Skin of body (tissue), 2 donors: ENCODE measurements around the gene CD83. TPM values are rescaled to one million over a fixed set of nuclear protein-coding genes. Genes with fewer than 3 reads are reported as not detected.
A peak's percentile ranks its signal among the peaks of the same experiment; 100 is the strongest.

Source experiments
- DNase-seq: peaks from one replicate; lab custom pipeline; 2025; lab: John Stamatoyannopoulos, UW
- total RNA-seq: library from RNA; depleted of rRNA; stranded (reverse); fragments of >200 nt; gene quantifications from one replicate; pipeline ENCODE4 v1.2.3, GENCODE V29; 2014

CD83 gene
- total RNA-seq, 1 donor from 2014 or later: 22.1 TPM

DNA sequence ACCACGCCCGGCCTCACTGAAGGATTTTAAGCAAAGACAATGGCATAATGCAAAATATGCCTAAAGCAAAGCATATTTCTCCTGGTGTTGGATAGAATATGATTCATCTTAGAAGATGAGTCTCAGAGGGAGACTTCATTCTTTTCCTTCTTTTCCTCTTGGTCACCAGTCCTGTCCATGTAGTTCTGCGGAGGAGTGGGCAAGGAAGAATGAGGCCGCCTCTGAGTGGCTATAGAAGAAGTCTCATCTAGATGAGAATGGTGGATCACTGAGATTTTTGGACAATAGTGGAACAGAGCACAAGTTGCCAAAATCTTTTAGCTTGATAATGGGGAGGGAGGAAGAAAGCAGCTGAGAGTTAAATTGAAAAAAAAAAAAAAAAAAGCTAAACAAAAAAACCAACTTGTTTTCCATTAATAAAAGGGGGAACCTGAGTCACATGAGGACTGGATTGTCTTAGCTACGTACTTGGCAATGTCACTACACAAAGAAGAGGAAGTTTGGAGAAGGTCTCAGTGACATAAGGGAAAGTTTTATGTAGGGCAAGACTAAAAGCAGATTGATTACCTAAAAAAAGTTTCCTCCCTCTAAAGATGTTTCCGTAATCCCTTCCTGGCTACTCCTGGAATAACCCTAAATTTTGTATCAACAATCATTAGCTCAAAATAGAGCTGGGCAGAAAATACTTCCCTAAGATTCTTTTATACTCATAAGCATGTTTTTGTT is 6.0 kb downstream of the CD83 start:
- peak; percentile 44 for DNase-seq

DNA sequence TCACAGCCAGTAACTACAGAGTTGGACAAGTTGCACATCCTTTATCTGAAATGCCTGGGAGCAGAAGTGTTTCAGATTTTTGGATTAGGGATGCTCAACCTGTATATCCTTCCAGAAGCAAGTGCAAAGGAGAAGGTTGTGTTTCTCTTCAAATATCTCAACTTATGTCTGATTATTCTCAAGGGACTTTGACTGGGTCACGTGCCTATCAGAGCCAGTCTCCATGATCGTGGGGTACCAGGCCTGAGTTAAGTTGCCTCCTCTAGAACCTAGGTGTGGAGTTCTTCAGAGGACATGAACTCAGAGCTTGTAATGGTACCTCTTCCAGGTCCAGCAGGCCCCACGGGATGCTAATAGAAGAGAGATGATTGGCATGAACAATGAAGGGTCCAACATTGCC is 7.8 kb downstream of the CD83 start:
- DNase-seq: no peak

DNA sequence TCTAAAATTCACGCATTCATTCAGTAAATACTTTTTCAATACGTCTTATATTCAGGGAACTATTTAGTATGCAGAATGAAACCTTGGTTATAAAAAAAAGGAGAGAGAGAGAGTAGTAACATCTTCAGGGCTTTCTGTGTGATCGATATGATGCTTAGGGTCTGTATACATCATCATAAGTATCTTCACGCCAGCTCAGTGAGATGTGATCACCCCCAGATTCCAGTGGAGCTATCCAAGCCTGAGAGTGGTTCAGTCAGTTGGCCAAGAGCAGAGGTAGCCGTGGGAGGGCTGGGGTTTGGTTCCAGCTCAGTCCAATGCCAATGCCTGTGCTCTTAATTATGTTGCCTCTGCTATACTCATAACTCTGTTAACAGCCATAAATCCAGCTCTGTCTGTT is 8.6 kb downstream of the CD83 start:
- DNase-seq: peak; percentile 64

DNA sequence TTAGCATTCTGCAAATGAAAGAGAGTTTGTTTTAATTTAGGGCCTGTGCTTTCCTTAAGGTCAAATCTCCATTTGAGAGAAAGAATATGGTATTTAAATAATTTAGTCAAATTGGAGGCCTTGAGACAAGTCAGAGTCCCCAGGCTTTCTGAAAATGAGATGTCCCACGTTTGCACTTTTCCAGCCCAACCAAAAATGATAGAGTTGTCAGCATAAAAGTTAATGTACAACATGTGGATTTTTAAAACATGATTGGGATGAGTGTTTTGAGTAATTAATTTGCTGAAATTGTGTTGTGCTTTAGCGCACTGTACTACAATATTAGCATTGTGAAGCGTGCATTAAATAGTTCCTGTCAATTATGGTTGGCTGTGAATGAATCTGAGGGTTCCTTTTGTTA is 10.0 kb downstream of the CD83 start:
- DNase-seq: peak; percentile 35

DNA sequence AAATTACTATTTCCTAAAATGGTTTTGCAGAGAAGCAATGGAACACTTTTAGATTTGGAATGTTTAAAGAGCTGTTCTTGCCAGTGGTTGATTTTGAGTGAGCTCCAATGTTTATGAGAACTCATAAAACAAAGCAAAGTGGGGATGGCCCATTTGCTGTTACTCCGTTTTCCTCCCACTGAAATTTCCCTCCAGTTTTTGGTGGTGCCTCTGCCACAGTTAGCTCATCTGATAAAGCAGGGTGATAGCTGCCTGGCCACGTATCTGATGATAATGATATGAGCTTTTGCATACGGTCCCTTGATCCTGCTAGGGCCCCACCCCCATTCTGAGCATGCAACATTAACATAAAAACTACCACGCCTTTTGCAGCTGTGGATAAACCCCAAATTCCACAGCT is 10.4 kb downstream of the CD83 start:
- DNase-seq: no peak

DNA sequence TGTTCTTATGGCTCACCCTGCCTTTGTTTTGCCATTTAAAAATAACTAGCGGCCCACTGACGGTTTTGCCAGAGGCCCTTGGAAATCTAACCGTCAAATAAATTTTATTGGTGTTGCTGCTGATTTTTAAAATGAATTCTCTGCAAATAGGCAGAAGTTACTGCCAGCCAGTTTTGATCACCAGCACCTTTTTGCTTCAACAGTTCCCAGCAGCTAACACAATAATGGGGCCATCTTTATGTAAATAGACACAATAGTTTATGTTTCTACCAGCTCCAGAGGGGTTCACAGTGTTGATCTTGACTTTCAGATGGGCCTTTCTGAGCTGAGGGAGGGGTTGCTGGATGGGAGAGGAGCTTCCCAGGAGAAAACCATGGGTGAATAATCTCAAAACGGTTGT is 11.2 kb downstream of the CD83 start:
- no peak for DNase-seq

DNA sequence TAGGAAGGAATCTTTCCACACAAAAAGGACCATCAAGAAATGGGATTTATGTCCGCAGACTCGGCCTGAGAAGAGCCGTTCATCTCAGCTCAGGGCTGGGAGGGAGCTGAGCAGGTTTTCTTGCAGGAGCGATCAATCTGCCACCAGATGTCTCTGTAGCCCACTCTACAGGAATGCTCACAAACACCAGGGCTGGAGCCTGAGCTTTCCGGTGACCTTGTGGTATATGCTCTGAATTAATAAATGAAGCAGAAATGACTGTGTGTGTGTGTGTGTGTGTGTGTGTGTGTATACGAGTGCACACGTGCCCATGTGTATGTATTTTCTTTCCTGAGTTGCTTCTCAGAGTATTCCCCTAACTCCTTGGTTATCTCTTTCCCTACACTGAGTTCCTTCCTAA is 12.0 kb downstream of the CD83 start:
- DNase-seq: peak; percentile 76

DNA sequence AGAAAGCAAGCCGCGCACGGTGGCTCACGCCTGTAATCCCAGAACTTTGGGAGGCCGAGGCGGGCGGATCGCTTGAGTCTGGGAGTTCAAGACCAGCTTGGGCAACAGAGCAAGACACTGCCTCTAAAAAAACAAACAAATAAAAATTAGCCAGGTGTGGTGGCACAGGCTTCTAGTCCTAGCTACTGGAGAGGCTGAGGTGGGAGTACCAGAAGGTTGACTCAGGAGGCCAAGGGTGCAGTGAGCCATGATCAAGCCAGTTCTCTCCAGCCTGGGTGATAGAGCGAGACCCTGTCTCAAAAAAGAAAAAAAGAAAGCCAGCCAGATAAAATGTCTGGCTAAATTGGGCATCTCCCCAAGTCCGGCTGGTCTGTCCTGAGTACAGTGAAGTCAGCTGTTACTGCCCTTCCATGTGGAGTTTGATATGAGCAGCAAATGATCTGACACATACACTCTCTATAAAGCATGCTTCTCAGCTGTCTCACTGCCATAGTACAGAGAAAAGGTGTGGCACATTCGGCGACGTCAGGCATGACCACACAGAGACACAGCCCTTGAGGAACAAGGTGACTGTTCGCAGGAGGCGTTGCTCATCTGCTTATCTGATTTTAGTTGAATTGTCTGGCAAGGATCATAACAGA is 13.0 kb downstream of the CD83 start:
- no peak for DNase-seq

DNA sequence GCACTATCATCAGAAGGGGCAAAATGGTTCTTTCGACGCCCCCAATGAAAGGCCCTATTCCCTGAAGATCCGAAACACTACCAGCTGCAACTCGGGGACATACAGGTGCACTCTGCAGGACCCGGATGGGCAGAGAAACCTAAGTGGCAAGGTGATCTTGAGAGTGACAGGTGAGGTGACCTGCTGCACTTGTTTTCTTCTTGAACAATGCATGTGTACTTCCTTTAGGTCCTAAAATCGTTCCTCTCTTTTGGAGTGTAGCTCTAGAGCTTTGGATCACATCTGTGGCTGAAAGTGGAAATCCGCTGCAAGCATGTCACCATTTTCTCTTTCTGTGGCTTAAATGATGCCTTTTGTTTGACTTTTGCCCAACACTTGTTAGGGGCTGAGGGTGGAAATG is 14.0 kb downstream of the CD83 start:
- DNase-seq: no peak

DNA sequence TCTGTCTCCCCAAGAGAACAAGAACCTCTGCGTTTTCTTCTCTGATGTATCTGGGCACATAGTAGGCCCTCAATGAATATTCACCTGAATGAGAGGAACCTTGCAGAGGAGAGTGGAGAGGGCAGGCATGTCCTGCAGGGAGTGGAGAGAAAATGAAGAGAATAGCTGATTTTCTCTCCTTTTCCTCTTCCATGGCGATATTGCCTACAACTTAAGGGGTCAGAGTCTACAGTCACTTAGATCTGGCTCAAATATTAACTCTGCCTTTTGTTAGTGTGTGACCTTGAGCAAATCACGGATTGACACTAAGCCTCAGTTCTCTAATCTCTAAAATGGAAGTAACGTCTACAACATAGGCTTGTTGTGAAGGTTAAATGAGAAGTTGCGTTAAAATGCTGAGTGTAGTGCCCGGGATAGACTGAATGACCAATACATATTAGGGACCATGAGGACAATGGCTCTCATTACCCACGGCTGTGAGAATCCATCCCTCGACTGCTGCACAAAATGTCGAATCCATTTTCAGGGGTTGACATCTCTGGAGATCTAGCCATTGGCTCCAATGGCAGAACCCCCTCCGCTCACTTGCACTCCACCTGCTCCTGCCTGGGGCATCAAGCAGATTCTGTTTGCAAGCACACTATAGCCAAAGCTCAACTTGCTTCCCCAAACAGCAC is 14.8 kb downstream of the CD83 start:
- DNase-seq: no peak

DNA sequence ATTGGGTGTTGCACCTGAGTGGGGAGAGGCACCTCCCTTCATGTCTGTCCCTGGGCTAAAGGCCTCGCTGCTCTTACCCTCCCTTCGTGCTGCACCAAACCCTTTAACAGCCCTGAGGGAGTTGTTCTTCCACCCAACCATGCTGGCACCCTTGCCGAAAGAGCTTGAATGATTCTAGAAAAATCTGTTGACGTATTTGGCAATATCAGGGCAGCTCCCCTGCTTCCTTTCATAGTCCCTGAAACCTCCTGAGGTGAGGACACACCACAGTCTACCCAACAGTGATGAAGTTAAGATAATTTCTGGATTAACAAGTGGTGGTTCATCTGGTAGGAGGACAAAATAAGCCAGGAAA is 15.3 kb downstream of the CD83 start:
- no peak for DNase-seq

DNA sequence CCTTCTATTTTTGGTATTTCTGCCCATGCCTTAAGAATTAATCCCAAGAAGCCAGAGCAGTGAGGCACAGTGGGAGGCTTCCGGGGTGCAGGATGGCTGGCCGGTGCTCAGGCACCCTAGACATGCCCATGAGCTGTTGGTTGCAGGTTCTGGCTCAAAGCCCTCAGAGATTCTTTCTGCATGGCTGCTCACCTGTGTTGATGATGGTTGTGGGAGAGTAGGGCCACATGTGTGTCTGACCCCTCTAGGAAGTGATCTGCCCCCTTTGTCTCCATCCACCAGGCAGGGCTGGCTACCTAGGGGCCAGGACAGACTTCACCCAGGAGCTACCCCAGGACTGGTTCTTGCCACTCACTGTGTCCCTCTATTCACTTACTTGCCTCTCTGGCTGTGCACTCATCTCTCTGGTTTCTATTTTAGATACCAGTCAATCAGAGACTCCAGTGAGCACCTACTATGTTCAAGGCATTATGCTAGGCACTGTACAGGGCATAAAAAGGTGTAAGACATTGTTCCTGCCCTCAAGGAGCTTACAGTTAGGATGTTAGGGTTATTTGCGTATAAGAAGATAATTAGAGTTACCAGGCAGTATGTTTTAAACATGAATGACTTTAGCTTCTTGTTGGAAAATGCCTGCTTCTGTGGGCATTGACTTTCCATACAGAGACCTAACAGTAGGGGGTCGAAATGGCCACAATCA is 16.8 kb downstream of the CD83 start:
- no peak for DNase-seq

DNA sequence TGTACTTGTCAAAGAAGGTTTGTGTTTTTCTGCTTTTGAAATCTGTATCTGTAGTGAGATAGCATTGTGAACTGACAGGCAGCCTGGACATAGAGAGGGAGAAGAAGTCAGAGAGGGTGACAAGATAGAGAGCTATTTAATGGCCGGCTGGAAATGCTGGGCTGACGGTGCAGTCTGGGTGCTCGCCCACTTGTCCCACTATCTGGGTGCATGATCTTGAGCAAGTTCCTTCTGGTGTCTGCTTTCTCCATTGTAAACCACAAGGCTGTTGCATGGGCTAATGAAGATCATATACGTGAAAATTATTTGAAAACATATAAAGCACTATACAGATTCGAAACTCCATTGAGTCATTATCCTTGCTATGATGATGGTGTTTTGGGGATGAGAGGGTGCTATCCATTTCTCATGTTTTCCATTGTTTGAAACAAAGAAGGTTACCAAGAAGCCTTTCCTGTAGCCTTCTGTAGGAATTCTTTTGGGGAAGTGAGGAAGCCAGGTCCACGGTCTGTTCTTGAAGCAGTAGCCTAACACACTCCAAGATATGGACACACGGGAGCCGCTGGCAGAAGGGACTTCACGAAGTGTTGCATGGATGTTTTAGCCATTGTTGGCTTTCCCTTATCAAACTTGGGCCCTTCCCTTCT is 18.4 kb downstream of the CD83 start:
- no peak for DNase-seq

DNA sequence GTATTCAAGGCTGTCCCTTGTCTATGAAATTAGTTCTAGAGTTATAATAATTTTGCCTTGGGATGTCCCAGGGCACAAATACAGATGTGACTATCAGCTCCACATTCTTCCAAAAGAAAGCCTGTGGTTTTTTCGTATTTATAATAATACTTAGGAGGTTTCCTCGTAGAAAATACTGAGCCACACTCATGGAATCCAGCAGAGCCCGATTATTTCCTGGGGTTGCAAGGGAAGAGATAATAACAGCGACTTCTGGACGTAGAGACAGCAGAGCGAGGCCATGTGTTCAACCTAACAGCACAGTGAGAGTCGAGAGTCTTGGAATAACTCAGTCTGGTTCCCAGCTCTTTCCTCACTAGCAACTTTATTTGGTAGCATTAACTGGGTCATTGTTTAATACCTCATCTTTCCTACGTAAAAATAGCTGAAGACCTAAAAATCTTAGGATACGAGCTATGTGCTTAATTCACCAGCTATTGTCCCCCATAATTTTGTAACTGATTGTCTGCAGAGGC is 21.2 kb downstream of the CD83 start:
- no peak for DNase-seq

DNA sequence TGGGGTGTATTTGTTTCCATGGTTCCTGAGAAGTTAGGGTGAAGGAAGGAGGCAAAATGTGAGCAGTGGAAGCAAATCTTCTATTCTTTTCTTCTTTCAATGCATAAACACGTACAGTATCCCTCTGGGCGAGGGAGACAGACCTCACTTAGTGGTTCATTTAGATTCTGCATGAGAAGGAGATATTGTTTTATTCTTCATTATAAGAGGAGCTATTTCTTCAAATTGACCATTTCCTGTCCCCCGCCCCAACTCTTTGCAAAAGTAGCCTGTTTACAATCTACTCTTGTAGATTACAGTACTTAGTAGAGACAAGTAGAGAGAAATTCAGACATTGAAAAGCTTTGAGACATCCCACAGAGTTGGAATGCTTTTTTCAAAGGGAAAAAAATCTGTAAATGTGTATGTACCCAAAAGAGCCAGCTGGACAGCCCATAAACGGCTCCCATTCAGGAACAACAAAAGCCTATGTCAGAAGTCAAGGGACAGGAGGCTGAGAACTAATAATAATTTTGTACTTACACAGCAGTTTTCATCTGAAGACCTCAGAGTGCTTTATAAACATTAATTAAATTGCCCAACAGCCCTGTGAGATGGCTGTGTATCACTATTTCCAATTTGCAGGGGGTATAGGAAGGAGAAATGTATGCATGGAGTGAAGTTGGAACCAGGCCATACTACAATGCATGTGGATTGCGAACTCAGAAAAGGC is 23.9 kb downstream of the CD83 start:
- no peak for DNase-seq

DNA sequence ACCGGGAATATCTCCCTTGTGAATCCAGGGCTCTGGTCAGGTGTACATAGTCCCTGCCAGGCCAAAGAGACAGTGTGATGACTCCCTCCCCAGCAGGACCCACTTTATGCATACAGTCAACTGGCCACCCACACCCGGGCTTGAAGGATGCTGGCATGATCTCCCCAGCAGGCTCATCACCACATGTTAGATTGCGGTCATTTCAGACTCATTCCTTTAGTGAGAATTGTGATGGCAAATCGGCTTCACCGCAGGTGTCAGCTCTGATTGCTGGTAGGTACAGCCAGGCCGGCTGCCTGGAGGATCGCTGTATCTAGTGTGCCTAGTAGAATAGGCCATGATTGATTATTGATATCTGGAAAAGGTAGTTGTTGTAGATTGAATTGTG is 24.5 kb downstream of the CD83 start:
- no peak for DNase-seq

DNA sequence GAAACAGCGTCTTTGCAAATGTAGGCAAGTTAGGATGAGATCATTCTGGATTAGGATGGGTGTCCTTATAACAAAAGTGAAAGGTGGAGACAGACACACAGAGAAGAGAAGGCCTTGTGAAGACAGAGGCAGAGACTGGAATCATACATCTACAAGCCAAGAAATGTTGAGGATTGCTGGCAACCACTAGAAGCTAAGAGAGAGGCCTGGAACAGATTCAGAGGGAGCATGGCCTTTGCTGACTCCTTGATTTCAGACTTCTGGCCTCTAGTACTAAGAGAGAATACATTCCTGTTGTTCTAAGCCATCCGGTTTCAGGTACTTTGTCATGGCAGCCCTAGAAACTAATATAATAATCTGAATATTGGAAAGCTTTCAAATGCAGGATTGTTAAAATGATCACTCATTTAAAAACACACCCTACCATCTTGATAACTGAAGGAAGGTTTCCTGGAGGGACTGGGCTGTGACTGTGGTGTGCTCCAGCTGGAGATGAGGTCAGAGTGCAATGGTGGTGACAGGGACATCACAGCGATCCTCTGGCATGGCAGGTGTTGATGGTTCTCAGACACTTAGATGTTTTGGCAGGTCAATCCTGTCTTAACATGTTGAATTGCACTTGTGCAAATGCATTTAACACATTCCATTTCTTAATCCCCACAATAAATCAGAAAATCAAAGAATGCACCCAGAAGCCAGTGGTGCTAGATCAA is 25.1 kb downstream of the CD83 start:
- DNase-seq: no peak

DNA sequence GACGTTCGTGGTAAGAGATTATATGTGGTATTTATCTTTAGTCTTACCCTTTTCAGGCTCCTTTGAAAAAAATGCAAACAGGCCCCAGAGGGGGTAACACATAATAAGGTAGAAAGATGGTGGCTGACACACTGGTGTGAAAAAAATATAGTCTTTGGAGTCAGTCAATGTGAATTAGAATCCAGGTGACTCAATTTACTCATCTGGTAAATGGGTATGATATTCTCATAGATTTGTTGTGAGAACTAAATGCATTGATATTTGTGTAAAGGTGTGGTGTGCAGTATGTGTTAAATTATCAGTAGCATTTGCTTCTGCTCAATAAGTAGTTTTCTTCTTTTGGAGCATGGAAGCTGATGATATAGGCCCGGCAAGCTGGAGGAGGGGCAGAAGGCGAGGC is 25.7 kb downstream of the CD83 start:
- no peak for DNase-seq

DNA sequence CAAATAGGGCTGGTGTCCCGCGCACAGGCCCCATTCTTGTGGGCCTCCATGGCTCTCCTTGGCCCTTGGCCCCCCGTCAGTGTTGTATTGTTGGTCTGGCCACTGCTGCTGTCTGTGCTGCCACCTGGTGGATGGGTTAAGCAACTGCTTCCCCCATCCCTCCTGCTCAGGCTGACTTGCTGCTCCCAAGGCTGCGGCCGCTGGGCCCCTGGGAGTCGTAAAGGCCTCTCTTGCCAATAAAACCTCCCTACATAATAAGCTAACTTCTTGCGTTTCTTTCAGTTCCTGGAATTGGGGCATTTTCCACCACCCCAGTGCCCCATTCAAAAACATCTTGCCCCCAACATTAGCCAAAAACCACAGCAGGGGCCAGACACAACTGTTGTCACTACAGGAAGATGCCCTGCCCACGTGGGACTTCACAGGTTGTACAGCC is 27.1 kb downstream of the CD83 start:
- no peak for DNase-seq

DNA sequence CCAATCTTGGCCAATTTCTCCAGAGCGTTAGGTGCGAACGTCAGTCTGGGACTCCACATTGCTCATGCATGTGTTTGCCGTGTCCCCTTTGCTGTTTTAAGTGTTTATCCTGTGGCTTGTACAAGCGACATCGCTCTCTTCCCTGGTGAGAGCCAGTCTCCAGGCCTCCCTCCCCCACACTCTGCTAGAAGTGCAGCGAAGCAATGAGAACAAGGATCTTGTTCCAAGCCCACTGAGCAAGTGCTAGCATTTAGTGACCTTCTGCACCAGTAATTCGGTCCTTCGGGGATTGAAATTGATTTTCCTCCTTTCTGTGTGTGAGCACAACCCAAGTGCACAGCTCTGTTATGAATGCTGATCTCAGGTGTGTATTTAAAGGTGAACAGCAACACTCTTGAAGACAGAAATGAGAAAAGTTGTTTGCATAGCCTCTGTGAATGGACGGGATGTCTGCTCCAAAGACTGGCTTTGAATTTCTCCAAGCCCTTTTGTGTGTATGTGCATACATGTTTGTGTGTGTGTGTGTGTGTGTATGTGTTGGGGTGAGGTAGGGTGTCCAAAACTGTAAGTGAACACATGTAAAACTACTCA is 29.0 kb downstream of the CD83 start:
- no peak for DNase-seq
